ENCODE data around the gene TRABD2A.

- no peak for TF ChIP-seq POLR2A (IDR thresholded peaks at IDR 0.05)
- TF ChIP-seq, protein P1, sequence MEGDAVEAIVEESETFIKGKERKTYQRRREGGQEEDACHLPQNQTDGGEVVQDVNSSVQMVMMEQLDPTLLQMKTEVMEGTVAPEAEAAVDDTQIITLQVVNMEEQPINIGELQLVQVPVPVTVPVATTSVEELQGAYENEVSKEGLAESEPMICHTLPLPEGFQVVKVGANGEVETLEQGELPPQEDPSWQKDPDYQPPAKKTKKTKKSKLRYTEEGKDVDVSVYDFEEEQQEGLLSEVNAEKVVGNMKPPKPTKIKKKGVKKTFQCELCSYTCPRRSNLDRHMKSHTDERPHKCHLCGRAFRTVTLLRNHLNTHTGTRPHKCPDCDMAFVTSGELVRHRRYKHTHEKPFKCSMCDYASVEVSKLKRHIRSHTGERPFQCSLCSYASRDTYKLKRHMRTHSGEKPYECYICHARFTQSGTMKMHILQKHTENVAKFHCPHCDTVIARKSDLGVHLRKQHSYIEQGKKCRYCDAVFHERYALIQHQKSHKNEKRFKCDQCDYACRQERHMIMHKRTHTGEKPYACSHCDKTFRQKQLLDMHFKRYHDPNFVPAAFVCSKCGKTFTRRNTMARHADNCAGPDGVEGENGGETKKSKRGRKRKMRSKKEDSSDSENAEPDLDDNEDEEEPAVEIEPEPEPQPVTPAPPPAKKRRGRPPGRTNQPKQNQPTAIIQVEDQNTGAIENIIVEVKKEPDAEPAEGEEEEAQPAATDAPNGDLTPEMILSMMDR (IDR thresholded peaks at IDR 0.05): no peak
These were observed 14.1 kb upstream of the TRABD2A start for GRCh38 chr2:84894758-84895520.

Data from uterus (tissue), 2 donors.